OCI-LY1 (cell line): ENCODE measurements around the gene CCDC141.

Experiments
- CTCF ChIP-seq: fragments of 200-600 bp; sonication (generic), shearing (Covaris generic); IDR thresholded peaks from 2 replicates; pipeline ENCODE4 v1.5.1; 2017; ENCODE audit warnings: mild to moderate bottlenecking, antibody characterized with exemption, low read length, moderate library complexity, mixed read lengths
- EZH2 ChIP-seq: fragments of 200-600 bp; sonication (generic), shearing (Covaris generic); IDR thresholded peaks from 2 replicates; pipeline ENCODE4 v1.8.0; 2017; ENCODE audit warnings: borderline replicate concordance, mixed run types, mild to moderate bottlenecking, antibody characterized with exemption, low read length, moderate library complexity, mixed read lengths

GRCh38 chr2:178830451-178830850 is 219.5 kb downstream of the CCDC141 start:
- no peak for TF ChIP-seq CTCF
- TF ChIP-seq EZH2 = no peak
